HG03139 (cell line): ENCODE measurements around the gene GGCT.

ENCODE experiments used
- ATAC-seq: cut with Tn5 transposase; IDR thresholded peaks from one replicate; pipeline ENCODE4 v1.9.1; 2021; ENCODE audit not compliant: unreplicated experiment

Gene GGCT

DNA sequence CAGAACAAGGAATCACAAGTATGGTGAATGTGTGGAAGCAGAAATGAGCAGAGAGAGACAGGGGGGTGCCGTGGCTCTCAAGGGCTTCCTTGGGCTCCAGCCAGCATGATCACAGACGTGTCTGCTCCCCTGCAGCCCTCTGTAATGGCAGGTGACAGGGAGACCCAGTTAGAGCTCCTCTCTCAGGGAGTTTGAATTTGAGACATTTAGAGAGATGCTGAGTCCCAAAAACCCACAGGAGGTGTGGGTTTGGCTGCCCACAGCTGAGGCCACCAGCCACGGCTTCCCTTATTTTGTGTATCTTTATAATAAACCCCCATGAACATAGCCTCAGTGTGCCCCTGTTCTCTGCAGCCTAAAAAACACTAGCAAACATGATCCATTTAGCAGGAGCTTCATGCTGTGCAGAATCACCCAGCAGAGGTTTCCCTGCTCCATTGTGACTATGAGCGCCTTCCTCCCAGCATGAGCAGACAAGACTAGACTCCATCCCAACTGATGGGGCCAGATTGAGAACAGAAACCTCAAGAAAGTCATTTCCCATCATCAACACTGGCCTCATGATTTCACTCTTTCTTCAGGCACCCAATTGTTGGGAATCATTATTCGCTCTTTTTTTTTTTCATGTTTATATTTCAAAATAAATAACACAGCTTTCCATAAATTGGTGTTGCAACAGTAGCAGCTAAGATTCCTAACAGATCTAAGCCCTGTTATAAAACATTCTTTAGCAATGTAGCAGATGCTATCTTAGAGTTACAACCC is 39.4 kb downstream of the GGCT start:
- no peak for ATAC-seq

GRCh38 chr7:30464231-30464671 is 40.4 kb downstream of the GGCT start:
- ATAC-seq = peak; percentile 43

DNA sequence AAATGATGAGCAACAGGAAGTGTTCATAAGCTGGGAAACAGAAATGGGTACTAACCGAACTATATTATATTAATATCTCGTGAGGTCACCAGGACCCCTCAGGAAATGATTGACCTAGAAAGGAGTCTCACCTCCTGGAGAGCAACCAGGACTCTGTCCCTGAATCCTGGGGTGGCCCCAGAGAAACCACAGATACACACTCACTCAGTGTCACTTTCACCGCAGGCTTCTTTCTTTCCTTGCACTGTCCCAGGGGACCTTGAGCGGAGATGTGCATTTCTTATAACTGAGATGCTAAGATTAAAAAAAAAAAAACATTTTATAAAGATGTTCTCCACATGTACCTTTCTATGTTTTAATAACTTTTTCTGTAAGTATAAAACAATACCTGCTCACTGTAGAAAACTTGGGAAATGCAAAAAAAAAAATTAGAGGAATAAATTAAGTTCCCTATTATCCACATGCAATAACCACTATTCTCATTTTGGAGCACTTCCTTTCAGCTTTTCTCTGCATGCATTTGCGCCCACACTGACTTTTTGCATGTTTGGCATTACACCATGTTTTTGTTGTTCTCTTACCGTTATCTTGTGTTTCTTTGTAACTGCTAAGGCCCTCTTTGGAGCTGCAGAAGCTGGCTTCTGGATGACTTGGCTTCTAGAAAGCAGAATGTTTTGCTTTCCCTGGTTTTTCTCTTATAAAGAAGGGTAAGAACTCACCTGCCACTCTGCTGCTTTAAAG is 41.1 kb downstream of the GGCT start:
- ATAC-seq = peak; percentile 54

GRCh38 chr7:30462179-30462578 is 42.5 kb downstream of the GGCT start:
- no peak for ATAC-seq

DNA sequence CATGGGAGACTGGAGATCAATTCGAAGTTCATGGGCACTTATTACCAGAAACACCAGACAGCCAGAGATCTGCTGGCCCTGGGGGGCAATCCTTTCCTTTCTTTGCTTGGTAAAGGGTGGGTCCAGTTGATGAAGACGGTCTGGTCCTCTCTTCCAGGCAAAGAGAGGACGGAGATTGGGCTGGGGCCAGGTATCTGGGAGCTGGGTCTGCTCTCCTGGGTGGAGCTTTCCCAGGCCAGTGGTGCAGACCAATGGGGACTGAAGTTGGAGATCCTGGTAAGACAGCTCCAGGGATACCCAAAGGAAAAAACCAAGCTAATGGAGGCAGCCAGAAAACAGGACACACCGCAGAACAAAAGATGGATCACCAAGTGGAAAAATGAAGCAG is 44.4 kb downstream of the GGCT start:
- no peak for ATAC-seq

- ATAC-seq = no peak
Observed at GRCh38 chr7:30459591-30460245, 44.9 kb downstream of the GGCT start.

GRCh38 chr7:30458311-30458710 is 46.3 kb downstream of the GGCT start:
- no peak for ATAC-seq

DNA sequence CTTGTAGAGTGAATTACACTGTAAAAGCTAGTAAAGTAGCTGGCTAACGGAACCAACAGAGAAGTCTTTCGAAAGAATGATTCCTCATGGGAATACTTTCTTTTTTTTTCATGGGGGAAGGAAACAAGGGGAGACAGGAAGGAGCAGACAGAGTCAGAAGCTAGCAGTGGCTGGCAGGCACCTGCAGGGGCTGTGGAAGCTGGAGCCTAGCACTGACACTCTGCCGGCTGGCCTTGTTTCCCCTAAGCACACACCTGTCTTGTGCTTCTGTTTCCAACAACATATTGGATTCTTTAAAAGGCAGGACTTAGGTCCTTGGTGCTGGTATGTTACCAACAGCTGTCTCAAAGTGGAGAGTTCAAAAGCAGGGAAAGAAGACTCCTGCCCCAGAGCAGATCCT is 50.7 kb downstream of the GGCT start:
- ATAC-seq = no peak

DNA sequence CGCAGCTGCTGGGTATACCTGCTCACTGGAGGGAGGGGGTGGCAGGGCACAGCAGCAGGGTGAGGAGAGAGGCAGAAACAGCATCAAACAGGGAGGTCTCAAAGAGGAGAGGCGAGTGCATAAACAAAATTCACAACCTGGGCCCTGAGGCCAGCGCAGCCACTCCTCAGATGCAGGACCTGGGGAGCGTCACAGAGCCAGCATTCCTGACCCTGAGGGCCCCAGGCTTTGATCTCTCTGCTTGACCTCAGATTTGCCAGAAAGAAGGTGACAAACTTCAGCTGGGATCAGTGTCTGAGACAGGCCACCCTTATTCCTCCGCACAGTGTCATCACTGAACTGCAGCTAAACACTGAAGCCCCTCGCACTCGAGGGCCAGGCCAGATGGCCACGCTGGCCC is 51.6 kb downstream of the GGCT start:
- ATAC-seq = no peak

DNA sequence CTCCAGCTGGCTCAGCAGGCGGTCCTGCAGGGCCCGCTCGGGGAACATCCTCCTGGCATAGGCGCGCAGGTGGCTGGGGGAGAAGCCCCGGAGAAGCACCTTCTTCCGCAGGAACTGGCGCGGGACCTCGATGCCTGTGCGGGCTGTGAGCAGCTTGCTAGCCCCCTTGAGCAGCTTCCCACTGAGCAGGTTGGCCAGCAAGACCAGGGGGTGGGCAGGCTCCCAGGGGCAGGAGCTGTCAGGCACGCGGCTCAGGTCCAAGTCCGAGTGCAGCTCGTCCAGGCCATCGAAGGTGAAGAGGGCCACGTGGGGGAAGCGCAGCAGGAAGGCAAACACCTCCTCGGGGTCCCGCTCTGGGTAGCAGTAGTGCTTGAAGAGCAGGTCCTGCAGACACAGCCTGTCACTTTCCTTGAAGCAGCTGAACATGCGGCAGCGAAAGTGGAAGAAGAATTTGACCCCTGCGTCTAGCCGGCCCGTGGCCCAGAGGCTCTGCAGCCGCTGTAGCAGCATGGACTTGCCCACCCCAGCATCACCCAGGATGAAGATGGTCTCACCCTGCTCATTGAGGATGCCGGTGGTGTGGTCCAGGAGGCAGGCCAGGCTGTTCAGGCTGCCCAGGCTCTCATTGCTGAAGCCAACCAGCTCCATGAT is 52.2 kb downstream of the GGCT start:
- ATAC-seq = no peak

DNA sequence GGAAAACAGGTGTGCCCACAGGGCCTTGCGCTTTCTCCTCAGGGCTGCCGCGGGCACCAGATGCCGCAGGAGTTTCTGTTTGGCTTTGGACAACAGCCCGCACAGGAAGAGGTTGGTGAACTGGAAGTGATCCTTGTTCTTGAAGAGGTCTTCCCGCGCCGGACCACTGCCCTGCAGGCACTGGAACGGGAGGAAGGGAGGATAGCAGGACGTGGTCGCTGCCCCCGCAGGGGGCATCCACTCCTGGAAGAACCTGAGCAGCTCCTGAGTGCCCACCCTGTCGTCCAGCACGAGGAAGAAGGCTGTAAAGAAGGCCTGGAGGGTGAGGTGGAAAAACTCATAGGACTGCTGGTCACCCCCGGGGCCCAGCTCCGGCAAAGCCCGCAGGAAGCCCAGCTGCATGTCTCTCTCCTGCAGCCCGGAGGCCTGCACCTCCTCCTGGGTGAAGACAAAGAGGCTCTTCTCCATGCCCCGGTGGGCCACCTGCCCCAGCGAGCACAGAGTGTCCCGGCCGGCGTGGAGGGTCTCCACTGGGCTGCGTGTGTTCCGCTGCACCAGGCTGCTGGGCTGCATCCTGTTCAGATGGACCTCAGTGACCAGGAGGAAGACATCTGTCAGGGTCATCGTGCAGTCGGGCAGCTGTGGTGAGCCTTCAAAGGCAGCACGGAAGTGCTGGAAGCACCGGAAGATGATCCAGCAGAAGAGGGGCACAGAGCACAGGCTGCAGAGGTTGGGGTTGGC is 52.9 kb downstream of the GGCT start:
- no peak for ATAC-seq

DNA sequence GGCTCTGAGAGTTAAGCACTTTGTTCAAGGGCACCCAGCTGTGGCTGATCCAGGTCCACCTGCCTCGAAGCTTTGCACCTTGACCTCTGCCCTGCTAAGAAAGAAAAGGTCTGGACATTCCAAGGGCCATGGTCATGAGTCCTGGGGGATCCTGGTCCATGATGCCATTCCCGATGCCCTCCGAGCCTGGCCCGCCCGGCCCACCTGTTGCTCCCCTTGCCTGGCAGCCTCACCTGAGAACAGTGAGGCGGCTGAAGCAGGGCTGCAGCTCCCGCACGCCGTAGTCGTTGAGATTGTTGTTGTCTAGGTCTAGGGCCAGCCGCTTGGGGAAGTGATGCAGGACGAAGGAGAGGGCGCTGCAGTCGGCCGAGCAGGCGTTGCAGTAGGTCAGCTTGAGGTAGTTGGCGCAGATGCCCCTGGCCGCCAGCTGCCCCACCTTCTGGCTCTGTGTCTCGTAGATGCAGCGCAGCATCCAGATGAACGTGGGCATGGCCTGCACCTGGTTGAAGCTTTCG is 53.6 kb downstream of the GGCT start:
- no peak for ATAC-seq

DNA sequence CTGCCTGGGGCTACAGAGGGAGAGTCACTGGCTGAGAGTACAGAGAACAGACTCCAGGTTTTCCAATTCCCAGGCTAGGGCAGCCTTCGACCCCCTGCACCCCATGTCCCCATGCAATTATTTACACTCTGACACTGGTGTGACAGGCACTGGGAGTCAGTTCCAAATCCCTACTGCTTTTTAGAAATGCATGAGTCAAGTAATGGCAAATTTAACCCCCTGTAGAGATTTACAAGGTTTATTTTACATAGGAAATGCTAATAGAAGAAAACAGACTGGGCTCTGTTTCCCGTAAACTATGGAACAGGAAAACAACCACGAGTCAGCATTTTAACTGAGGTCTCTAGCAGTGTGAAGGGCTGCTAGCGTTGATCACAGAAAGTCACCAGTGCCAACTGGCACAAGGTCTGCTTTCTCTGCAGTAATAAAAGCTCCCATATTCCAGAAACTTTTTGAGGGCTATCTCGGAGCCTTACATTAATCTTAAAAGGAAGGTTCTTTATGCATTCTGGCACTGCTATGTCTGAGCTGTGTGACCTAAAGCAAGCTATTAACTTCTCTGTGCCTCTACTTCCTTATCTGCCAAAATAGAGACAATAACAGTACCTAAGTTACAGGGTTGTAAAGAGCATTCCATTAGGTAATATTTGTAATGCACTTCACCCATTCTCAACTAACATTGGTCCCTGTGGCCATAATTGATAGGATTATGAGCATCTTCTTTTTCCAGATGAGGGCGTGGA is 54.2 kb downstream of the GGCT start:
- ATAC-seq = no peak

- ATAC-seq = no peak
Observed at GRCh38 chr7:30448461-30449189, 56.0 kb downstream of the GGCT start.

DNA sequence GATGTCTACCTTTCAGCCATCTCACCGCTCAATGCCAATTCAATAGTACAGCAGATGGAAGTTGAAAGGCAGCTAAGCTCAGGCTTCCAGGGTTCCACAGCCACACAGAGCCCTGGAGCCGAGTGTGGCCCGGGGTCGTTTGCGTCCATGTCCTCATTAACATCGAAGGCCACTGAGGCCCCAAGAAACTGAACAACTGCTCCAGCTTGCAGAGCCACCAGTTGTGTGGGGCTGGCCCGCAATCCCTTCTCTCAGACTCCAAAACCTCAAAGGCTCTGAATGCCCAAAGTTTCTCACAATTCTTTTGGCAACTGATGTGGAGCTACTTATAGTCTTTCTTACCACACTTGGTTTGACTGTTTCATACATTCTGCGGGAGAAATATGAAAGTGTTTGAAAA is 57.2 kb downstream of the GGCT start:
- ATAC-seq = no peak
